IMR-90 (cell line): ENCODE results near the gene MEGF11. TPM values are rescaled to one million over a fixed set of nuclear protein-coding genes. Genes with fewer than 3 reads are reported as not detected.

ENCODE experiments used
- ATAC-seq: fragments of 200-7000 bp; cut with Tn5 transposase; 2 replicates; pipeline ENCODE4 v1.9.1; 2020; ENCODE audit warnings: low read depth, mild to moderate bottlenecking, moderate library complexity
- BruUV-seq: library from RNA; stranded (reverse); fragments of 400-500 nt; replicated peaks from 2 replicates; lab custom pipeline; 2021; lab: Mats Ljungman, UMichigan
- CTCF ChIA-PET: fragments of 300-600 bp; formaldehyde crosslinking; extraction: SDS; loops from one replicate; lab custom pipeline; 2021; ENCODE audit warnings: antibody characterized with exemption; lab: Yijun Ruan, JAX
- POLR2A ChIA-PET: fragments of 300-600 bp; sonication (Branson Sonifier 250); formaldehyde crosslinking; loops from one replicate; lab custom pipeline; 2022; ENCODE audit warnings: antibody characterized with exemption; ENCODE audit not compliant: unreplicated experiment; lab: Charles Lee
- DNase-seq: peaks from one replicate; pipeline ENCODE4 v3.0.0; 2013
- H2AFZ ChIP-seq: replicated peaks from 2 replicates; pipeline ENCODE3; 2013; ENCODE audit warnings: low read length, mild to moderate bottlenecking; ENCODE audit not compliant: poor library complexity
- H2AK5ac ChIP-seq: 2 replicates; pipeline ENCODE4 v1.6.1; 2013; ENCODE audit warnings: low read depth, low read length, inconsistent platforms
- H2AK9ac ChIP-seq: replicated peaks from 2 replicates; pipeline ENCODE3; 2013; ENCODE audit warnings: mild to moderate bottlenecking, low read depth, low read length, moderate library complexity; ENCODE audit not compliant: poor library complexity
- H2BK120ac ChIP-seq: 2 replicates; pipeline ENCODE4 v1.6.1; 2013; ENCODE audit warnings: low read depth, low read length, inconsistent platforms
- H2BK15ac ChIP-seq: 3 replicates; pipeline ENCODE4 v1.6.1; 2013; ENCODE audit warnings: low read depth, low read length, inconsistent platforms
- H2BK20ac ChIP-seq: 2 replicates; pipeline ENCODE4 v1.6.1; 2013; ENCODE audit warnings: low read depth, mild to moderate bottlenecking, inconsistent platforms, low read length, moderate library complexity
- H2BK5ac ChIP-seq: 2 replicates; pipeline ENCODE4 v1.6.1; 2013; ENCODE audit warnings: mild to moderate bottlenecking, low read depth, low read length, inconsistent platforms; ENCODE audit not compliant: poor library complexity, severe bottlenecking
- H3K14ac ChIP-seq: replicated peaks from 2 replicates; pipeline ENCODE4 v1.6.1; 2013; ENCODE audit warnings: low read depth, low read length, inconsistent platforms
- H3K18ac ChIP-seq: 2 replicates; pipeline ENCODE4 v1.6.1; 2013; ENCODE audit warnings: low read depth, low read length, control low read depth
- H3K23ac ChIP-seq: 2 replicates; pipeline ENCODE4 v1.6.1; 2013; ENCODE audit warnings: low read depth, low read length, inconsistent platforms
- H3K27ac ChIP-seq: 2 replicates; pipeline ENCODE4 v1.5.1; 2013; ENCODE audit warnings: mild to moderate bottlenecking, control low read depth, low read length; ENCODE audit not compliant: insufficient read depth
- H3K27me3 ChIP-seq: 2 replicates; pipeline ENCODE4 v1.6.1; 2013; ENCODE audit warnings: low read length; ENCODE audit not compliant: control insufficient read depth, insufficient read depth
- H3K36me3 ChIP-seq: 2 replicates; pipeline ENCODE4 v1.6.1; 2013; ENCODE audit warnings: low read length, mixed read lengths; ENCODE audit not compliant: control insufficient read depth, insufficient read depth
- H3K4ac ChIP-seq: 2 replicates; pipeline ENCODE4 v1.6.1; 2013; ENCODE audit warnings: low read depth, low read length, inconsistent platforms
- H3K4me1 ChIP-seq: 2 replicates; pipeline ENCODE4 v1.6.1; 2013; ENCODE audit warnings: low read length, mixed read lengths; ENCODE audit not compliant: control insufficient read depth, insufficient read depth
- H3K4me2 ChIP-seq: 2 replicates; pipeline ENCODE4 v1.6.1; 2013; ENCODE audit warnings: low read depth, mild to moderate bottlenecking, control low read depth, low read length, moderate library complexity
- H3K4me3 ChIP-seq: 2 replicates; pipeline ENCODE4 v1.5.1; 2013; ENCODE audit warnings: low read depth, mild to moderate bottlenecking, control low read depth, low read length, moderate library complexity; ENCODE audit not compliant: insufficient read depth
- H3K56ac ChIP-seq: 2 replicates; pipeline ENCODE4 v1.6.1; 2013; ENCODE audit warnings: low read length, inconsistent platforms; ENCODE audit not compliant: insufficient read depth; ENCODE audit errors: extremely low read depth
- H3K79me1 ChIP-seq, 2 experiments: 2 replicates each; pipeline ENCODE4 v1.6.1; 2013; ENCODE audit warnings: low read length in 2 of 2, inconsistent platforms in 1 of 2, low read depth in 1 of 2
- H3K9ac ChIP-seq: 2 replicates; pipeline ENCODE4 v1.6.1; 2013; ENCODE audit warnings: low read depth, low read length, control low read depth
- H3K9me1 ChIP-seq: 2 replicates; pipeline ENCODE4 v1.6.1; 2013; ENCODE audit warnings: low read length, inconsistent platforms; ENCODE audit not compliant: insufficient read depth
- H3K9me3 ChIP-seq: 2 replicates; pipeline ENCODE4 v1.6.1; 2013; ENCODE audit warnings: low read length; ENCODE audit not compliant: control insufficient read depth, insufficient read depth
- H4K20me1 ChIP-seq: 2 replicates; pipeline ENCODE4 v1.6.1; 2013; ENCODE audit warnings: low read length, inconsistent platforms; ENCODE audit not compliant: insufficient read depth
- H4K5ac ChIP-seq: 2 replicates; pipeline ENCODE4 v1.6.1; 2013; ENCODE audit warnings: mild to moderate bottlenecking, low read depth, low read length, control low read depth
- H4K8ac ChIP-seq, 2 experiments: 2 replicates each; pipeline ENCODE4 v1.6.1; 2013; ENCODE audit warnings: low read depth in 2 of 2, low read length in 2 of 2, control low read depth in 1 of 2, inconsistent platforms in 1 of 2
- H4K91ac ChIP-seq: 2 replicates; pipeline ENCODE4 v1.6.1; 2013; ENCODE audit warnings: low read depth, low read length, inconsistent platforms; ENCODE audit not compliant: insufficient read depth
- BHLHE40 ChIP-seq: fragments of 150-350 bp; IDR thresholded peaks from 2 replicates; pipeline ENCODE4 v1.6.1; 2016; ENCODE audit warnings: mild to moderate bottlenecking, low read depth, low read length
- CEBPB ChIP-seq: IDR thresholded peaks from 2 replicates; pipeline ENCODE4 v1.6.1; 2012; ENCODE audit warnings: low read depth, low read length, improper control_type of control experiment
- CHD1 ChIP-seq: IDR thresholded peaks from 2 replicates; pipeline ENCODE4 v1.6.1; 2012; ENCODE audit warnings: low read depth, low read length, improper control_type of control experiment
- CTCF ChIP-seq: conservative IDR thresholded peaks from 2 replicates; pipeline ENCODE4 v1.5.1; 2012; ENCODE audit warnings: mild to moderate bottlenecking, low read depth, low read length, improper control_type of control experiment
- ELK1 ChIP-seq: fragments of 150-350 bp; IDR thresholded peaks from 2 replicates; pipeline ENCODE4 v1.6.1; 2016; ENCODE audit warnings: low read depth, mild to moderate bottlenecking, low read length, moderate library complexity, borderline replicate concordance
- FOS ChIP-seq: fragments of 150-350 bp; IDR thresholded peaks from 2 replicates; pipeline ENCODE4 v1.6.1; 2016; ENCODE audit warnings: low read depth, low read length
- MAFK ChIP-seq: IDR thresholded peaks from 2 replicates; pipeline ENCODE4 v1.6.1; 2012; ENCODE audit warnings: low read depth, low read length, improper control_type of control experiment
- MAZ ChIP-seq: IDR thresholded peaks from 2 replicates; pipeline ENCODE4 v1.6.1; 2012; ENCODE audit warnings: low read depth, mild to moderate bottlenecking, low read length, improper control_type of control experiment, moderate library complexity, borderline replicate concordance
- MXI1 ChIP-seq: IDR thresholded peaks from 2 replicates; pipeline ENCODE4 v1.6.1; 2012; ENCODE audit warnings: low read depth, mild to moderate bottlenecking, low read length, moderate library complexity, borderline replicate concordance
- NFE2L2 ChIP-seq: fragments of 150-350 bp; IDR thresholded peaks from 2 replicates; pipeline ENCODE4 v1.6.1; 2016; ENCODE audit warnings: low read depth, mild to moderate bottlenecking, low read length
- POLR2A ChIP-seq: IDR thresholded peaks from 2 replicates; pipeline ENCODE4 v1.6.1; 2012; ENCODE audit warnings: mild to moderate bottlenecking, low read depth, low read length
- RAD21 ChIP-seq: IDR thresholded peaks from 2 replicates; pipeline ENCODE4 v1.6.1; 2012; ENCODE audit warnings: low read length, improper control_type of control experiment
- RCOR1 ChIP-seq: IDR thresholded peaks from 2 replicates; pipeline ENCODE4 v1.6.1; 2012; ENCODE audit warnings: mild to moderate bottlenecking, low read length, improper control_type of control experiment; ENCODE audit not compliant: insufficient replicate concordance
- RFX5 ChIP-seq: IDR thresholded peaks from 2 replicates; pipeline ENCODE4 v1.8.0; 2012; ENCODE audit warnings: low read depth, mild to moderate bottlenecking, low read length, moderate library complexity
- SMC3 ChIP-seq: fragments of 150-350 bp; IDR thresholded peaks from 2 replicates; pipeline ENCODE4 v1.6.1; 2016; ENCODE audit warnings: low read depth, mild to moderate bottlenecking, antibody characterized with exemption, low read length, moderate library complexity
- USF2 ChIP-seq: fragments of 150-350 bp; IDR thresholded peaks from 2 replicates; pipeline ENCODE4 v1.6.1; 2017; ENCODE audit warnings: mild to moderate bottlenecking, antibody characterized with exemption, low read length, low read depth
- dilution Hi-C: fragments of 300-500 bp; cut with HindIII; formaldehyde crosslinking; loops from one replicate; pipeline ENCODE4 v1.14.3; 2018; ENCODE audit warnings: low sequenced_read_pairs; ENCODE audit not compliant: unreplicated experiment
- in situ Hi-C: fragments of 300-500 bp; cut with MboI; formaldehyde crosslinking; loops from 3 replicates; pipeline ENCODE4 v1.14.3; 2019; ENCODE audit warnings: low sequenced_read_pairs, inconsistent platforms, mixed read lengths
- intact Hi-C: fragments of 100-400 bp; cut with micrococcal nuclease; formaldehyde crosslinking; loops from 2 replicates; pipeline ENCODE4 v1.10.0; 2022
- polyA plus RNA-seq, 3 experiments: library from polyadenylated mRNA; depleted of rRNA; stranded (reverse); fragments of >200 nt; gene quantifications; 2 replicates each; pipeline ENCODE4 v1.2.3, GENCODE V29; 2012; ENCODE audit warnings: low replicate concordance in 1 of 3
- total RNA-seq: library from RNA; depleted of rRNA; stranded (reverse); fragments of >200 nt; gene quantifications from 2 replicates; pipeline ENCODE4 v1.2.3, GENCODE V29; 2012

The MEGF11 gene
- total and polyA plus RNA-seq, 2 of the 4 experiments (the other 2 are of a cell fraction) = not detected

GRCh38 chr15:65971741-65971995, 281.9 kb downstream of the MEGF11 start:
- intact Hi-C loops (no loop called here), dilution Hi-C loops (no loop called here), in situ Hi-C loops (no loop called here)
- CTCF ChIA-PET = no interaction called here
- TF ChIP-seq MXI1 (no peak), RAD21 (no peak), CHD1 (no peak), FOS (no peak), SMC3 (no peak), MAFK (no peak), POLR2A (no peak), CTCF (no peak), BHLHE40 (no peak), RFX5 (no peak), RCOR1 (no peak), ELK1 (no peak), MAZ (no peak), CEBPB (no peak), USF2 (no peak), NFE2L2 (no peak)
- Histone ChIP-seq H3K79me1 (no peaks in the 10 kb centered on the region), H3K9me3 (no peaks in the 10 kb centered on the region), H2AK9ac (no peak overlapping the region), H2BK20ac (no peak overlapping the region), H2BK5ac (no peak overlapping the region), H3K4me2 (no peak overlapping the region), H3K14ac (no peak overlapping the region), H4K20me1 (no peaks in the 10 kb centered on the region; the same call in 1 of the 2 replicates), H3K4me1 (no peaks in the 10 kb centered on the region), H4K91ac (no peak overlapping the region), H3K4me3 (no peak overlapping the region), H4K8ac (no peak overlapping the region), H3K9me1 (no peaks in the 10 kb centered on the region), H3K27ac (no peak overlapping the region), H3K18ac (no peak overlapping the region), H3K56ac (no peak overlapping the region), H3K9ac (no peak overlapping the region), H3K36me3 (no peaks in the 10 kb centered on the region), H3K4ac (no peak overlapping the region), H3K27me3 (peaks cover 47% of the 10 kb centered on the region), H4K5ac (no peak overlapping the region), H2AK5ac (no peak overlapping the region), H3K23ac (no peak overlapping the region), H2BK120ac (no peak overlapping the region), H2AFZ (no peak overlapping the region), H2BK15ac (no peak overlapping the region)
- no TSS peak for BruUV-seq
- ATAC-seq (no peak), DNase-seq (no peak)
- POLR2A ChIA-PET = no interaction called here
